SHP77 treated with DMSO at 0.1 percent for 48 hours (cell line): Measurements from ENCODE around the gene GRK4.

Experiments used
- DNase-seq: peaks from one replicate; lab custom pipeline; 2025; lab: John Stamatoyannopoulos, UW

GRK4 gene

GRCh38 chr4:3013839-3014350 lies 50.5 kb downstream of the GRK4 start:
- DNase-seq, result no peak

GRCh38 chr4:3016961-3017360 lies 53.6 kb downstream of the GRK4 start:
- no peak for DNase-seq

- no peak for DNase-seq
Measured at GRCh38 chr4:3017504-3017903, 54.1 kb downstream of the GRK4 start.

GRCh38 chr4:3019145-3019846 lies 55.9 kb downstream of the GRK4 start:
- DNase-seq, result no peak

GRCh38 chr4:3021127-3021526 lies 57.8 kb downstream of the GRK4 start:
- no peak for DNase-seq

- no peak for DNase-seq
Measured at GRCh38 chr4:3021627-3022026, 58.3 kb downstream of the GRK4 start.

- no peak for DNase-seq
Measured at GRCh38 chr4:3022112-3022511, 58.7 kb downstream of the GRK4 start.

GRCh38 chr4:3022651-3023050 lies 59.3 kb downstream of the GRK4 start:
- DNase-seq, result no peak

GRCh38 chr4:3025881-3026280 lies 62.5 kb downstream of the GRK4 start:
- no peak for DNase-seq

GRCh38 chr4:3026540-3026939 lies 63.2 kb downstream of the GRK4 start:
- no peak for DNase-seq

GRCh38 chr4:3029464-3029863 lies 66.1 kb downstream of the GRK4 start:
- DNase-seq, result no peak

- no peak for DNase-seq
Measured at GRCh38 chr4:3030566-3031356, 67.4 kb downstream of the GRK4 start.

GRCh38 chr4:3031357-3032082 lies 68.1 kb downstream of the GRK4 start:
- DNase-seq, result no peak

- no peak for DNase-seq
Measured at GRCh38 chr4:3034231-3034630, 70.9 kb downstream of the GRK4 start.

GRCh38 chr4:3035249-3035648 lies 71.9 kb downstream of the GRK4 start:
- DNase-seq, result no peak

- no peak for DNase-seq
Measured at GRCh38 chr4:3035674-3036073, 72.3 kb downstream of the GRK4 start.

GRCh38 chr4:3036131-3036952 lies 73.0 kb downstream of the GRK4 start:
- DNase-seq, result no peak

GRCh38 chr4:3037957-3038461 lies 74.6 kb downstream of the GRK4 start:
- DNase-seq, result no peak

- no peak for DNase-seq
Measured at GRCh38 chr4:3039706-3040366, 76.5 kb downstream of the GRK4 start.

- no peak for DNase-seq
Measured at GRCh38 chr4:3040452-3041191, 77.3 kb downstream of the GRK4 start.
